Activated T-cell treated with anti-CD3 and anti-CD28 coated beads, Interleukin-2, amount 50 U/mL, for 4 hours (primary cell): Measurements from ENCODE around the gene HNRNPF. TPM values are rescaled to one million over a fixed set of nuclear protein-coding genes. Genes with fewer than 3 reads are reported as not detected.
"Not testable (repeated sequence)": the region's sequence is repeated elsewhere in the genome, so short reads cannot be mapped to it uniquely, and the experiment has no call there.

Experiments used
- ATAC-seq, 2 donors: fragments of 200-7000 bp; cut with Tn5 transposase; one replicate each; pipeline ENCODE4 v1.10.0; 2021
- DNase-seq: peaks from one replicate; pipeline ENCODE4 v3.0.0-alpha.2; 2020
- H3K27me3 Mint-ChIP-seq: one replicate; pipeline ENCODE4 v1.8.0; 2021; ENCODE audit warnings: low read depth, mixed read lengths
- H3K36me3 Mint-ChIP-seq: one replicate; pipeline ENCODE4 v1.8.0; 2022; ENCODE audit warnings: mixed read lengths; ENCODE audit not compliant: insufficient read depth
- H3K4me1 Mint-ChIP-seq: one replicate; pipeline ENCODE4 v1.8.0; 2021; ENCODE audit warnings: low read depth, mixed read lengths
- H3K4me3 Mint-ChIP-seq: one replicate; pipeline ENCODE4 v1.8.0; 2021; ENCODE audit warnings: mild to moderate bottlenecking, moderate library complexity, mixed read lengths
- H3K9me3 Mint-ChIP-seq: one replicate; pipeline ENCODE4 v1.8.0; 2021; ENCODE audit warnings: mixed read lengths
- total RNA-seq, 3 donors: library from RNA; stranded (reverse); gene quantifications; one replicate each; pipeline ENCODE4 v1.2.1, GENCODE V29; 2021

Gene HNRNPF
- total RNA-seq: 100 to 1,000 TPM; 531 to 572 (median 556) TPM

GRCh38 chr10:43408710-43409384 is at the start of gene HNRNPF:
HNRNPF (minus strand) TSS chr10:43409186; CDS start chr10:43387884, 21,302 bp downstream.
- Mint-ChIP-seq H3K4me1 (peaks cover 20% of the 10 kb centered on the region), H3K27me3 (no peaks in the 10 kb centered on the region), H3K9me3 (no peaks in the 10 kb centered on the region), H3K36me3 (peaks cover 13% of the 10 kb centered on the region), H3K4me3 (peak within 1 kb of the TSS; percentile 98)
- ATAC-seq: peak; percentile 80 to 83
- peak; percentile 94 for DNase-seq

- Mint-ChIP-seq H3K27me3 (no peaks in the 10 kb centered on the region), H3K4me3 (no peak overlapping the region)
These were observed 49.2 kb upstream of the HNRNPF start for GRCh38 chr10:43458227-43458626.

GRCh38 chr10:43456561-43456960 is 47.6 kb upstream of the HNRNPF start:
- H3K27me3 Mint-ChIP-seq, DNase-seq, H3K36me3 Mint-ChIP-seq, ATAC-seq, H3K9me3 Mint-ChIP-seq: not testable (repeated sequence)
- Mint-ChIP-seq H3K4me3 (peak overlapping the region; percentile 19), H3K4me1 (peaks cover 56% of the 10 kb centered on the region)

More at GRCh38 chr10:43458227-43458626, 49.2 kb upstream of the HNRNPF start:
- H3K9me3 Mint-ChIP-seq: no peaks in the 10 kb centered on the region
- peaks cover 3% of the 10 kb centered on the region for H3K36me3 Mint-ChIP-seq
- H3K4me1 Mint-ChIP-seq: peaks cover 42% of the 10 kb centered on the region
- DNase-seq (no peak), ATAC-seq (no peak)

GRCh38 chr10:43454025-43454424 is 45.0 kb upstream of the HNRNPF start:
- DNase-seq, H3K27me3 Mint-ChIP-seq, H3K36me3 Mint-ChIP-seq, H3K9me3 Mint-ChIP-seq, ATAC-seq: not testable (repeated sequence)
- Mint-ChIP-seq H3K4me1 (peaks cover 56% of the 10 kb centered on the region), H3K4me3 (peak overlapping the region; percentile 91)

GRCh38 chr10:43453266-43453831 is 44.4 kb upstream of the HNRNPF start:
- peak; percentile 58 to 65 for ATAC-seq
- Mint-ChIP-seq H3K36me3 (peaks cover 3% of the 10 kb centered on the region), H3K9me3 (no peaks in the 10 kb centered on the region), H3K4me3 (peak overlapping the region; percentile 27), H3K27me3 (no peaks in the 10 kb centered on the region), H3K4me1 (peaks cover 51% of the 10 kb centered on the region)
- no peak for DNase-seq

GRCh38 chr10:43452356-43452914 is 43.4 kb upstream of the HNRNPF start:
- DNase-seq (no peak), ATAC-seq (no peak)
- H3K4me1 Mint-ChIP-seq: peaks cover 46% of the 10 kb centered on the region
- H3K36me3 Mint-ChIP-seq: peaks cover 3% of the 10 kb centered on the region
- H3K9me3 Mint-ChIP-seq: no peaks in the 10 kb centered on the region
- peak overlapping the region; percentile 35 for H3K4me3 Mint-ChIP-seq
- no peaks in the 10 kb centered on the region for H3K27me3 Mint-ChIP-seq

GRCh38 chr10:43448742-43449141 is 39.8 kb upstream of the HNRNPF start:
- Mint-ChIP-seq H3K4me1 (peaks cover 28% of the 10 kb centered on the region), H3K4me3 (no peak overlapping the region), H3K27me3 (no peaks in the 10 kb centered on the region), H3K36me3 (peaks cover 7% of the 10 kb centered on the region), H3K9me3 (no peaks in the 10 kb centered on the region)
- no peak for DNase-seq
- no peak for ATAC-seq

GRCh38 chr10:43446219-43447017 is 37.4 kb upstream of the HNRNPF start:
- not testable (repeated sequence) for H3K4me1 Mint-ChIP-seq, H3K4me3 Mint-ChIP-seq, H3K36me3 Mint-ChIP-seq, H3K9me3 Mint-ChIP-seq, ATAC-seq, DNase-seq, H3K27me3 Mint-ChIP-seq

GRCh38 chr10:43444897-43445466 is 36.0 kb upstream of the HNRNPF start:
- Mint-ChIP-seq H3K36me3 (peaks cover 7% of the 10 kb centered on the region), H3K27me3 (no peaks in the 10 kb centered on the region), H3K9me3 (no peaks in the 10 kb centered on the region), H3K4me1 (peaks cover 8% of the 10 kb centered on the region), H3K4me3 (no peak overlapping the region)
- ATAC-seq: no peak
- no peak for DNase-seq

- Mint-ChIP-seq H3K9me3 (no peaks in the 10 kb centered on the region), H3K36me3 (peaks cover 7% of the 10 kb centered on the region), H3K4me3 (no peak overlapping the region), H3K4me1 (peaks cover 11% of the 10 kb centered on the region), H3K27me3 (no peaks in the 10 kb centered on the region)
- DNase-seq: no peak
- ATAC-seq: no peak
These were observed 35.3 kb upstream of the HNRNPF start for GRCh38 chr10:43444323-43444722.

- peaks cover 7% of the 10 kb centered on the region for H3K36me3 Mint-ChIP-seq
- no peak for DNase-seq
- no peak overlapping the region for H3K4me3 Mint-ChIP-seq
- H3K27me3 Mint-ChIP-seq: no peaks in the 10 kb centered on the region
- ATAC-seq: no peak
- peaks cover 23% of the 10 kb centered on the region for H3K4me1 Mint-ChIP-seq
- H3K9me3 Mint-ChIP-seq: no peaks in the 10 kb centered on the region
These were observed 31.6 kb upstream of the HNRNPF start for GRCh38 chr10:43440463-43441134.

GRCh38 chr10:43437141-43437870 is 28.3 kb upstream of the HNRNPF start:
- peak overlapping the region; percentile 96 for H3K4me3 Mint-ChIP-seq
- no peaks in the 10 kb centered on the region for H3K27me3 Mint-ChIP-seq
- ATAC-seq (no peak), DNase-seq (no peak)
- peaks cover 2% of the 10 kb centered on the region for H3K36me3 Mint-ChIP-seq
- no peaks in the 10 kb centered on the region for H3K9me3 Mint-ChIP-seq
- H3K4me1 Mint-ChIP-seq: peaks cover 18% of the 10 kb centered on the region
